HG03095 (cell line): Measurements from ENCODE around the gene PTH.

ENCODE experiments used
- ATAC-seq: cut with Tn5 transposase; IDR thresholded peaks from one replicate; pipeline ENCODE4 v1.9.1; 2021; ENCODE audit warnings: moderate library complexity; ENCODE audit not compliant: unreplicated experiment

PTH gene

GRCh38 chr11:13450832-13451397 lies 44.9 kb downstream of the PTH start:
- no peak for ATAC-seq

- no peak for ATAC-seq
Observed at GRCh38 chr11:13449522-13449921, 46.3 kb downstream of the PTH start.

- ATAC-seq, result no peak
Observed at GRCh38 chr11:13448876-13449275, 46.9 kb downstream of the PTH start.

GRCh38 chr11:13446444-13446843 lies 49.4 kb downstream of the PTH start:
- no peak for ATAC-seq

GRCh38 chr11:13445588-13445987 lies 50.2 kb downstream of the PTH start:
- no peak for ATAC-seq
